GM19238 (cell line): ENCODE results near the gene MDM2.
A peak's percentile ranks its signal among the peaks of the same experiment; 100 is the strongest.
"Not testable (repeated sequence)": the region's sequence is repeated elsewhere in the genome, so short reads cannot be mapped to it uniquely, and the experiment has no call there.

Experiments used
- DNase-seq: peaks from one replicate; pipeline ENCODE4 v3.0.0; 2011; ENCODE audit warnings: low spot score; ENCODE audit not compliant: insufficient read length

The MDM2 gene

DNA sequence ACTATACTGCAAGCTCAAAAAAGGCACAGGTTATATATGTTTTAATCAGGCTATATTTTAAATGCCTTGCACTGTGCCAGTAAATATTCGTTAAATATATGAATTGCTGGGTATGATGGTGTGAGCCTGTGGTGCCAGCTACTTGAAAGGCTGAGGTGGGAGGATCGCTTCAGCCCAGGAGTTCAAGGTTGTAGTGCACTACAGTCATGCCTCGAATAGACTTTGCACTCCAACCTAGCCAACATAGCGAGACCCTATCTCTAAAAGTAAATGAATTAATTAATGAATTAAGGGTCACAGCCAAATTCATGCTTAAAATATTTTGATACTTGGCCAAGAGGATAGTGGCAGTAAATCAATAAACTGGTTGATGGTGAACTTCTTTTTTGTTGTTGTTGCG lies 22.2 kb upstream of the MDM2 start:
- no peak for DNase-seq

DNA sequence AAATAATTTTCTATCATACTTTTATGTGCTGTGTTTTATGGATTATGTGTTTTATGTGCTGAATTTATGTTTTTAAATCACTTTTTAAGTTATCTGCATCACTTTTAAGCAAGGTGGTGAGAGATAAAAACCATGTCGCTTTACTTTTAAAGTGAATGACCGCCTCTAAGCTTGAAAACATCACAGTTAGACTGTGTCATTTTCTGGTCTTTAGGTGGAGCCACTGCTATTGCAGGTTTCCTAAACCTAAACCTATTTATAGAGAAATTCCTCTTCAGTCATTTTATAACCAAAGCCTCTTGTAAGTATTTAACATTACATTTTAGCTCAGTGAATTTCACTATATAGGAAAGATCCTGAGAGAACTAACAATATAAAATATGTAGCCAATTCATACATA lies 21.0 kb upstream of the MDM2 start:
- DNase-seq, result no peak

DNA sequence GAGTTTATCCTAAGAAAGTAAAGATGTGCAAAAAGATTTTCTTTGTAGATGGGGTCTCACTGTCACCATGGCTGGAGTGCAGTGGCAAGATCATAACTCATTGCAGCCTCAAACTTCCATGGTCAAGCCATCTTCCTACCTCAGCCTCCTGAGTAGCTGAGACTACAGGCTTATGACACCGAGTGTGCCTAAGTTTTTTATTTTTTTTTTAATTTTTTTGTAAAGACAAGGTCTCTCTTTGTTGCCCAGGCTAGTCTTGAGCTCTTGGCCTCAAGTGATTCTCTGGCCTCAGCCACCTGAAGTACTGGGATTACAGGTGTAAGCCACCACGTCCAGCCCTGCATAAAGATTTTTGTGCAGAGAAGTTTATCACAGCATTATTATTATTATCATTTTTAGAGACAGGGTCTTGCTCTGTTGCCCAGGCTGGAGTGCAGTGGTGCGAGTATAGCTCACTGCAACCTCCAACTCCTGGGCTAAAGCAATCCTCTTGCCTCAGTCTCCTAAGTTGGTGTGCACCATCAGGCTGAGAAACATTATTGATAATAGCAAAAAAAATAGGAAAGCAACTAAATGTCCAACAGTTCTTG lies 19.3 kb upstream of the MDM2 start:
- DNase-seq, result no peak

DNA sequence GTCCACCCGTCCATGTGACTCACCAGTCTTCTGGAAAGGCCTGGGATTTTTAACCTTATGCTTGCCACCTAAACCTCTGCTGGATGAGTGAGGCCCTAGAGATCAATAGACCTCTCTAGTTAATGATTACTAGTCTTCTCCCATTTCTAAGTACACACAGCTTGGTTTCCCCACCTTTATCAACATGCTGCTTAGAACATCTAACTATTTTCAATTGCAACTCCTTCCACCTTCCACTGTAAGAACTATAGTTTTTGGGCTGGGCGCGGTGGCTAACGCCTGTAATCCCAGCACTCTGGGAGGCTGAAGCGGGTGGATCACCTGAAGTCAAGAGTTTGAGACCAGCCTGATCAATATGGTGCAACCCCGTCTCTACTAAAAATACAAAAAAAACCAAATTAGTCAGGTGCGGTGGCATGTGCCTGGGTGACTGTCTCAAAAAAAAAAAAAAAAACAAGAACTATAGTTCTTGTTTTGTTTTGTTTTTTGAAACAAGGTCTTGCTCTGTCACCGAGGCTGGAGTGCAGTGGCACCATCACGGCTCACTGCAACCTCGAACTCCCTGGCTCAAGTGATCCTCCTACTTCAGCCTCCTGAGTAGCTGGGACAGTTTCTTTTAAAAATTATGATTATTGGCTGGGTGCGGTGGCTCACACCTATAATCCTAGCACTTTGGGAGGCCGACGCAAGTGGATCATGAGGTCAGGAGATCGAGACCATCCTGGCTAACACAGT lies 18.7 kb upstream of the MDM2 start:
- no peak for DNase-seq

DNA sequence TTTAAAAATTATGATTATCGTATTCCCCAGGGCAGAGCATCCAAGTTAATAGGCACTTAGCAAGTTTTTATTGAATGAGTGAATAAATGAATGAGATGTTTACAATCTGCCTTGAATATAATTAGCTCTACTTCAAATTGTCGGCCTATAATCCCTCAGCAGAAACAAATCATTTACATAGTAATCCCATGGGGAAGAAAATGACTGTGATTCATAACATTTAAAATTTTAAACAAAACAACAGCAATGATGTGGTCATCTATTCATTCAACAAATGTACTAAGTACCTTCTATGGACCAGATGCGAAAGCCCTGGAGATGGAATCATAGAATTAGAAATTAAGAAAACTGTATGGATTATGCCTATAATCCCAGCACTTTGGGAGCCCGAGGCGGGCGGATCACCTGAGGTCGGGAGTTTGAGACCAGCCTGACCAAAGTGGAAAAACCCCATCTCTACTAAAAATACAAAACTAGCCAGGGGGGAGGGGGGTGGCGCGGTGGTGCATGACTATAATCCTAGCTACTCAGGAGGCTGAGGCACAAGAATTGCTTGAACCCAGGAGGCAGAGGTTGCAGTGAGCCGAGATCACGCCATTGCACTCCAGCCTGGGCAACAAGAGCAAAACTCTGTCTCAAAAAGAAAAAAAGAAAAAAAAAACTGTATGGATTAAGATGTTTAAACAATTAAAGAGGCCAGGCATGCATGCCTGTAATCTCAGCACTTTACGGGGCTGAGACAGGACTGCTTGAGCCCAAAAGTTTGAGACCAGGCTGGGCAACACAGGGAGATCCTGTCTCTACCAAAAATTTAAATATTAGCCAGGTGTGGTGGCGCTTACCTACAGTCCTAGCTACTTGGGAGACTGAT lies 17.7 kb upstream of the MDM2 start:
- DNase-seq, result no peak

DNA sequence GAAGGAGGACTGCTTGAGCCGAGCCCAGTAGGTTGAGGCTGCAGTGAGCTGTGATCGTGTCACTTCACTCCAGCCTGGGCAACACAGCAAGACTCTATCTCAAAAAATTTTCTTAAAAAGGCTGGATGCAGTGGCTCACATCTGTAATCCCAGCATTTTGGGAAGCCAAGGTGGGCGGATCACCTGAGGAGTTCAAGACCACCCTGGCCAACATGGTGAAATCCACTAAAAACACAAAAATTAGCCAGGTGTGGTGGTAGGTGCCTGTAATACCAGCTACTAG lies 17.1 kb upstream of the MDM2 start:
- no peak for DNase-seq

DNA sequence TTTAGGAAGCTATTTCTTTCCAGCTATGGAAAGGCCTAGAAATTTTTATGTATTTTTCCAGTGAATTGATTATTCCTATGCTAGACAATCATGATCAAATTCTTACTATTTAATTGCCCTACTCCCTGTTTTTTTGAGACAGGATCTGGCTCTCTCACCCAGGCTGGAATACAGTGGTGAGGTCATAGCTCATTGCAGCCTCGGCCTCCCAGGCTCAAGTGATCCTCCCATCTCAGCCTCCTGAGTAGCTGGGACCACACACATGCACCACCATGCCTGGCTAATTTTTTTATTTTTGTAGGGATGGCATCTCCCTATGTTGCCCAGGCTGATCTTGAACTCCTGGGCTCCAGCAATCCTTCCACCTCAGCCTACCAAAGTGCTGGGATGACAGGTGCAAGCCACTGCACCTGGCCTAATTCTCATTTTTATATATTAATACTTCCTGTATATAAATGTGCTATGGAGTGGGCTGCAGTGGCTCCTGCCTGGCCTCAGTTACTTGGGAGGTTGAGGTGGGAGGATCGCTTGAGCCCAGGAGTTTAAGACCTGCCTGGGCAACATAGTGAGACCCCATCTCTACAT lies 16.0 kb upstream of the MDM2 start:
- DNase-seq, result no peak

DNA sequence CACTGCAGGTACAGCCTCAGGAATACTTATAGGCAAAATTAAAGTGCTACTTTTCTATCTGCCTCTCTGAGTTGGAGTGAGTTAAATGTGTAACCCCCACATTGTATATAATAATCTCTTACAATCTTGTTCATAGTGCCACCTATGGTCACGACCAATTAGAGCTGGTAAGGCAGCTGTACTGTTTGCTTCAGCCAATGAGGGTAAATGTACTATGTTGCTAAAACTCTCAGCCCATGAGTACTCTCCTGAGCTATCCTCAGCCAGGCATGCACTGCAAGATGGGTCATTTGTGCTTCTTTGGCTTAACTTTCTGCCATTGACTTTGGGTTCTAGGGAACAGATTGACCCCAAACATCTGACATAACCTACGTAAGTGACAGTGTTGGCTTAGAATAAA lies 15.0 kb upstream of the MDM2 start:
- DNase-seq, result peak; percentile 40

DNA sequence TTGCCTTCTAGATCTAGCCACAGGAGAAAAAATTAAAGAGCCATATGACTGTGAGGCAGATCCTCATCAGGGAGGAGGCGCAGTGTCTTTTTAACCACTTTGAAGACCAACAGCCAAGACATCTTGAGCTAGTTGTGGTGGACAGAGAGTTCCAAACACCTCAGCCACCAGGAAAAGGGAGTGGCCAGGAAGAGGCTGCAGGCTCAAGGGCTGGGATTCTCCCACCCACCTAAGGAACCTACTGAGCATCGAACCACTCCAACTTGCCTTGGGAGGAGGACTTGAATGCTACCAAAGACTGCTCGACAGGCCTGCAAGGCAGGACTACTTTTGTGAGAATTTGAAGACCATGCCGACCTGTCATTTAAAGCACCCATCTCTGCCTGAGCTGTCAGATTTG lies 14.5 kb upstream of the MDM2 start:
- no peak for DNase-seq

DNA sequence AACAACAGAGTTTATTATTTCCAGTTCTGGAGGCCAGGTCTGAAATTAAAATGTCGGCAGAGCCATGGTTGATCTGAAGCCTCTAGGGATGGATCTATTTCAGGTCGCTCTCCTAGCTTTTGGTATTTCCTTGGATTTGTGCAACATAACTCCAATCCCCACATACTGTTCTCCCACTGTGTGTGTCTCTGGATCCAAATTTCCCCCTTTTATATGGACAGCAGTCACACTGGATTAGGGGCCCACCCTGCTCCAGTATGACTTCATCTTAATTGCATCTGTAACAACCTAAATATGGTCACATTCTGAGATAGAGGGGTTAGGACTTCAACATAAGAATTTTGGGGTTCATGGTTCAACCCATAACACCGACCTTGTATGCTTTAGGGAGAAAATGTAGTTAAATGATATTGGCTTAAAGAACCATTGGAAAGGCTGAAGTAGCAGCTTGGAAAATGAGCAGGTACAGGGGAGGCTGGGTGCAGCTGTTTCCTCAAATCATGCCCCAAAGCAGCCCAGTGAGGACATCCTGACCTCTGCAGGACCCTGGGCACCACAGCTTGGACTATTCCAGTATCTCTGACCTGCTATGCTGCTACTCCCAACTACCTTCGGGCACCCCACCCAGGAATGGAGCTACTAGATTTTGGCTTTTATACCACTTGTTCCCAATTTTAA lies 13.9 kb upstream of the MDM2 start:
- no peak for DNase-seq

DNA sequence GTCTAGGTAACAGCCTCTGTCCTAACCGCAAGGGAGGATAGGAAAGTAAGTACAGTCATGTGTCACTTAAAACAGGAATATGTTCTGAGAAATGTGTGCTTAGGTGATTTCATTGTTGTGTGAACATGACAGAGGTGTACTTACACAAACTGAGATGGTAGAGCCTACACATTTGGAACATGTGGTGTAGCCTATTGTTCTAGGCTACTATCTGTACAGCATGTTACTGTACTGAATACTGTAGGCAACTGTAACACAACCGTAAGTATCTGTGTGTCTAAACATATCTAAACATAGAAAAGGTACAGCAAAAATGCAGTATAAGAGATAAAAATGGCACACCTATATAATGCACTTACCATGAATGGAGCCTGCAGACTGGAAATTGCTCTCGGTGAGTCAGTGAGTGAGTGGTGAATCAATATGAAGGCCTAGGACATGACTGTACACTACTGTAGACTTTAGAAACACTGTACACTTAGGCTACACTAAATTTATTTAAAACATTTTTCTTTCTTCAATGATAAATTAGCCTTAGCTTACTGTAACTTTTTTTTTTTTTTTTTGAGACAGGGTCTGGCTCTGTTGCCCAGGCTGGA lies 13.2 kb upstream of the MDM2 start:
- no peak for DNase-seq

DNA sequence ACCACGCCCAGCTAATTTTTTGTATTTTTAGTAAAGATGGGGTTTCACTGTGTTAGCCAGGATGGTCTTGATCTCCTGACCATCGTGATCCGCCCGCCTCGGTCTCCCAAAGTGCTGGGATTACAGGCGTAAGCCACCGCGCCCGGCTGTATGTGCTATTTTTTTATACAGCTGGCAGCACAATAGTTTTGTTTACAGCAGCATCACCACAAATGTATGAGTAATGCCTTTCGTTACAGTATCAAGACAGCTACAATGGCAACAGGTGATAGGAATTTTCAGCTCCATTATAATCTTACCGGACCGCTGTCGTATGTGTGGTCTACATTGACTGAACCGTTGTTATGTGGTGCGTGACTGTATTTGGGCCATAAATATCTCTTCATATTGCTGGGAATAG lies 11.6 kb upstream of the MDM2 start:
- no peak for DNase-seq

DNA sequence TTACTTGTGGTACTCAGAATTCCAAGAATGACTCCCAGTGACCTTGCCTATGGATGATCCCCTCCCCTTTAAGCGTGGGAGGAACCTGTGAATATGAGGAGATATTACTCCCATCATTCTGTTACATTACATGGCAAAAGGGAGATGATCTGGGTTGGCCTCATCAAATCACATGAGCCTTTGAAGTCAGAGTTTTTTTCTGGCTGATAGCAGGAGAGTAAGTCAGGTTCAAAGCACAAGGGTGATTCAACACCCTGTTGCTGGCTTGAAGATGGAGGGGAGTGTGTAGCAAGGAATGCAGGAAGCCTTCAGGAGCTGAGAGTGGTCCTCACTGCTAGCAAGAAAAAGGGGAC lies 9.1 kb upstream of the MDM2 start:
- no peak for DNase-seq

DNA sequence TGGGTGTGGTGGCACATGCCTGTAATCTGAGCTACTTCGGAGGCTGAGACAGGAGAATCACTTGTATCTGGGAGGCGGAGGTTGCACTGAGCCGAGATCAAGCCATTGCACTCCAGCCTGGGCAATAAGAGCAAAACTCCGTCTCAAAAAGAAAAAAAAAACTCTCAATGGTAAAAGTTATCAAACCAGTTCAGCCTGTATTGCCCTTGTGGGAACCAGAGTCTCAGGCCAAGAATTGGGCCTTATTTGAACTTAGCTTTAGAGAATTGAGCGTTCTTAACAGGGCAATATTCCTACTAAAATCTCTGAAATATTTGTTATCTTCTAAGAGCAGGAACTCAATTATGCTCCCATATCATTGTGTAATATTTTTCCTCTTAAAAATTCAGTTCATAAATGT lies 7.7 kb upstream of the MDM2 start:
- DNase-seq, result no peak

DNA sequence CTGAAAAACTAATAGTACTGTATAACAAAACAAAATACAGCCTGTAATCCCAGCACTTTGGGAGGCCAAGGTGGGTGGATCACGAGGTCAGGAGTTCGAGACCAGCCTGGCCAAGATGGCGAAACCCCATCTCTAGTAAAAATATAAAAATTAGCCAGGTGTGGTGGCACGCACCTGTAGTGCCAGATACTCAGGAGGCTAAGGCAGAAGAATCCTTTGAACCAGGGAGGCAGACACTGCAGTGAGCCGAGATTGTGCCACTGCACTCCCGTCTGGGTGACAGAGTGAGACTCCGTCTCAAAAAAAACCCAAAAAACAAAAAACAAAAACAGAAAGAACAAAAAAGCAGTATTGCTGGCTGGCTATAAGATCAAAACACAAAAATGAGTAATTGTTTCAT lies 6.9 kb upstream of the MDM2 start:
- not testable (repeated sequence) for DNase-seq

DNA sequence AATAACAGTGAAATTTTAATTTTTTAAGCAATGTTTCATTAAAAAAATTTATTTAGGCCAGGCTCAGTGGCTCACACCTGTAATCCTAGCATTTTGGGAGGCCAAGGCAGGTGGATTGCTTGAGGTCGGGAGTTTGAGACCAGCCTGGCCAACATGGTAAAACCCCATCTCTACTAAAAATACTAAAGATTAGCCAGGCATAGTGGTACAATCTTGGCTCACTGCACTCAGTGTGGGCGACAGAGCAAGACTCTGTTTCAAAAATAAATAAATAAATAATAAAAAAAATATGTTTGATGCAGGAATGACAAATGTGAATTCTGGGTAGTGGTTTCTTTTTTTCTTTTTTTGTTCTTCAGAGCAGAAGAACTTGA lies 5.6 kb upstream of the MDM2 start:
- DNase-seq, result not testable (repeated sequence)

DNA sequence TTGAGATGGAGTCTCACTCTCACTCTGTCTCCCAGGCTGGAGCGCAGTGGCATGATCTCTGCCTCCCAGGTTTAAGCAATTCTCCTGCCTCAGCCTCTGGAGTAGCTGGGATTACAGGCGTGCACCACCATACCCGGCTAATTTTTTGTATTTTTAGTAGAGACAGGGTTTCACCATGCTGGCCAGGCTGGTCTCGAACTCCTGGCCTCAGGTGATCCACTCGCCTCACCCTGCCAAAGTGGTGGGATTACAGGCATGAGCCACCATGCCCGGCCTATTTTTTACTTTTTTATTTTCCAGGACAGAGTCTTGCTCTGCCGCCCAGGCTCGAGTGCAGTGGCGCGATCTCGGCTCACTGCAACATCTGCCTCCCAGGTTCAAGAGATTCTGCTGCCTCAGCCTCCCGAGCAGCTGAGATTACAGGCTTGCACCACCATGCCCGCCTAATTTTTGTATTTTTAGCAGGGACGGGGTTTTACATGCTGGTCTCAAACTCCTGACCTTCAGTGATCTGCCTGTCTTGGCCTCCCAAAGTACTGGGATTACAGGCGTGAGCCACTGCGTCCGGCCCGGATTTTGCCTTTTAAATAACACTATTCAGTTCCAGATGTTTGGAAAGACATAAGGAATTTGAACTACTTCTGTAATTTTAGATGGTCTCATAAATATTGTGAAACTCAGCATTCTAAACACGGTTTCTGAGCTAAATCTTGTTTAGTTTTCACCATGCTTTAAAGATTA lies 4.9 kb upstream of the MDM2 start:
- not testable (repeated sequence) for DNase-seq

DNA sequence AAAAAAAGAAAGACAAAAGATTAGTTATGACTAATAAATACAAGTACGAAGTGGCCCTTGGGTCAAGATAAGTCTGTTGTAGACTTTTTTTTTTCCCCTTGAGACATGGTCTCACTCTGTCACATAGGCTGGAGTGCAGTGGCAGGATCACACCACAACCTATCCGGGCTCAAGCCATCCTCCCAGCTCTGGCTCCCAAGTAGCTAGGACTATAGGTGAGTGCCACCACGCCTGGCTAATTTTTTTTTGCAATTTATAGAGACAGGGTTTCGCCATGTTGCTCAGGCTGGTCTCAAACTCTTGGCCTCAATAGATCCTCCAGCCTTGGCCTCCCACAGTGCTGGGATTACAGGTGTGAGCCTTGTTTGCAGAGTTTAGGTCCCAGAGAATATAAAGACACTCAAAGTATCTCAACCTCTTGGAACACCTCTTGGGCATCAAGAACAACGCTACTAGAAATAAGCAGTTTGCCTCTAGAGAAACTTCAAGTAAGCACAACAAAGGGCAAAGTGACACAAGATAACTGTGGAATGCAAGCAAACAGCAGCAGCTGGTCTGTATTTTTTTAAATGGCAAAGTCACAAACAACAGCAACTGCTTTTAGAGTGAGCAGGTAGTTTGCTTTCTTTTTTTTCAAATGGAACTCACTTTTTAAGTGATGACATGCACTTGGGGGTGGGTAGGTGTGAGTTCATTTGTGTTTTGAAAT lies 3.9 kb upstream of the MDM2 start:
- DNase-seq, result no peak

DNA sequence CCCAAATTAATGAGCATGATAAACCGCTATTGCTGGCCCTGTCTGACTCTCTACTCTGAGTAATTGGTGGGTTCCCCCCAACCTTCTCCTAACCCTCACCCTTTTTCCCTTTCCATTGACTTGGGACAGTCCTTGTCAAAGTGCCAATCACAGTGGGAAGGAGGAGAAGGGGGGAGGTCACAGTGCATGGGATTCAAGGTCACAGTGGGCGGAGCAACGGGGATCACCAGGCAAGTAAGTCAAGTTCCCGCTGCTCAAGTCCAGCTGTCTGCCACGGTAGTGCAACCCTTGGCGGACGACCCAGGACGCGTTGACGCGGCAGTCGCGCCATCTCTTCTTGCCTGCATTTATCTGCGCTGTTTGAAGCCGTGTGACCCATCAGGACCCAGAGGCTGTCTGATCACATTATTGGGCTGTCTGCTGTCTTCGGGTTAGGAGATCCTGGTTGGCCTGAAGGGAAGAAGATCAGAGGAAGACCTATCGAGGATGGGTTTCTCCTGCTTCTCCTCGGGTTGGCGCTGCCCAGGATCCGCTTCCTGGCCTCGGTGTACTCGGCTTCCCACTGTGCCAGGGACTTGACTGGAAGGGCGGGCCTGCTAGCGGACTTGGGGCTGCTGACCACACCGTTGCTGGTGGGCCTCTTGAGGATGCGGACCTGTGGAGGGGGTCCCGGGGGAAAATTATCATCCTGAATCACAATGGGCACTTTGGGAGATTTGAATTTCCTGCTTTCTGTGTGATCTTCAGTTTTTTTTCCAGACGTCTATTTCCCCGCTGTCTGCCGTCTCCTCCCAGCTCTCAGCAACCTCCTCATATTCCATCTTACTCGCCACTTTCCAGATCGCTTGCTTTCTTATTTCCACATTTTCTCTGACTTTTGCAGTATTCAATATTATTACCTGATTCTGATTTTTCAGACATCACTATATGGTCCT lies 3.1 kb upstream of the MDM2 start:
- no peak for DNase-seq
